ENCODE data around the gene ARHGAP8.

- TF ChIP-seq EZH2phosphoT487 (IDR thresholded peaks at IDR 0.05; ENCODE audit: borderline replicate concordance, low read depth, low read length): no peak
- TF ChIP-seq, protein P1, sequence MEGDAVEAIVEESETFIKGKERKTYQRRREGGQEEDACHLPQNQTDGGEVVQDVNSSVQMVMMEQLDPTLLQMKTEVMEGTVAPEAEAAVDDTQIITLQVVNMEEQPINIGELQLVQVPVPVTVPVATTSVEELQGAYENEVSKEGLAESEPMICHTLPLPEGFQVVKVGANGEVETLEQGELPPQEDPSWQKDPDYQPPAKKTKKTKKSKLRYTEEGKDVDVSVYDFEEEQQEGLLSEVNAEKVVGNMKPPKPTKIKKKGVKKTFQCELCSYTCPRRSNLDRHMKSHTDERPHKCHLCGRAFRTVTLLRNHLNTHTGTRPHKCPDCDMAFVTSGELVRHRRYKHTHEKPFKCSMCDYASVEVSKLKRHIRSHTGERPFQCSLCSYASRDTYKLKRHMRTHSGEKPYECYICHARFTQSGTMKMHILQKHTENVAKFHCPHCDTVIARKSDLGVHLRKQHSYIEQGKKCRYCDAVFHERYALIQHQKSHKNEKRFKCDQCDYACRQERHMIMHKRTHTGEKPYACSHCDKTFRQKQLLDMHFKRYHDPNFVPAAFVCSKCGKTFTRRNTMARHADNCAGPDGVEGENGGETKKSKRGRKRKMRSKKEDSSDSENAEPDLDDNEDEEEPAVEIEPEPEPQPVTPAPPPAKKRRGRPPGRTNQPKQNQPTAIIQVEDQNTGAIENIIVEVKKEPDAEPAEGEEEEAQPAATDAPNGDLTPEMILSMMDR (conservative IDR thresholded peaks at IDR 0.05; ENCODE audit: low read length): no peak
Measured at GRCh38 chr22:44709881-44710392, 42.4 kb upstream of the ARHGAP8 start.
